Epithelial cell of proximal tubule (primary cell): Measurements from ENCODE around the gene EZH1. TPM values are rescaled to one million over a fixed set of nuclear protein-coding genes. Genes with fewer than 3 reads are reported as not detected.

Source experiments
- DNase-seq: peaks from one replicate; pipeline ENCODE4 v3.0.0-alpha.2; 2011; ENCODE audit warnings: low read depth
- H3K4me3 ChIP-seq: 2 replicates; pipeline ENCODE4 v1.5.1; 2011; ENCODE audit warnings: low read depth, mild to moderate bottlenecking, low read length
- CTCF ChIP-seq: conservative IDR thresholded peaks from 2 replicates; pipeline ENCODE4 v1.5.1; 2012; ENCODE audit warnings: low read depth, mild to moderate bottlenecking, low read length
- total RNA-seq: library from RNA; depleted of rRNA; stranded (reverse); fragments of >200 nt; gene quantifications from 2 replicates; pipeline ENCODE4 v1.2.3, GENCODE V29; 2015

The EZH1 gene
- 6.9 and 14.4 TPM in 2 replicates for total RNA-seq

DNA sequence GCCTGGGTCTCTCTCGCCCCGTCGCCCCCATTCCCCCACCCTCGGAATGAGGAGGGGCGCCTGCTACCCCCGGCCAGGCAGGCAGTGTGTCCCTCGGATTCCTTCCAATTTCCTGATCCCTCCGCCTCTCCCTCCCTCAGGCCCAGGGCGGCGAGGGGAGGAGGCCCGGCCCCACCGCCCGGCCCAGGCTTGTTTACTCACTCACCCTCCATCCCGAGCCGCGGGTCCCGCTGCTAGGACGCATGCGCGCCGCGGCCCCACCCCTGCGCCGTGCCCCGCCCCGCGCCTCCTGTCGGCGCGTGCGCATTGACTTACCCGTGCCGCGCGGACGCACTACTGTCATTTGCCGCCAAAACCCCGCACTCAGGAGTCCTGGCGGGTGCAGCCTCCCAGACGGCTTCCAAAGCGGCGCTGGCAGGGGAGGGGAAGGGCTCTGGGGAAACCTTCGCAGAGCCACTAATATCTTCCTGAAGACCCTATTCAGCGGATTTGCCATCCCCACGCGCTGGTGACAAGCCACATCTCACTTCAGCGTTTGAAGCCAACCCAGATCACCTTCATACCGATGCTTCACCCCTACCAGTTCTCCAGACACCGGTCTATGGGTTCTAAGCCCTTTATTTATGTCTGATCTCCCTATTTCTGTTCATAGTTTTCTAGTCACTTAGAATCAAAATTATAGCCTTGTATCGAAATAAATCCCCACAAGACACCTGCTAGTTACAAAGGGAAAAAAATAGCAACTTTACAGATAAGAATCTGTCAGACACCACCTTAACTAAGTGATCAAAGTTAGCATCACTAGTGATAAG, at the start of gene EZH1:
Gene EZH1, minus strand, starts transcription at position 235 of the 812 bp plus-strand sequence. CDS start 16,099 bp downstream, outside the sequence.
- TF ChIP-seq CTCF, result no peak
- peak within 1 kb of the TSS; percentile 71 for H3K4me3 ChIP-seq
- no peak for DNase-seq

DNA sequence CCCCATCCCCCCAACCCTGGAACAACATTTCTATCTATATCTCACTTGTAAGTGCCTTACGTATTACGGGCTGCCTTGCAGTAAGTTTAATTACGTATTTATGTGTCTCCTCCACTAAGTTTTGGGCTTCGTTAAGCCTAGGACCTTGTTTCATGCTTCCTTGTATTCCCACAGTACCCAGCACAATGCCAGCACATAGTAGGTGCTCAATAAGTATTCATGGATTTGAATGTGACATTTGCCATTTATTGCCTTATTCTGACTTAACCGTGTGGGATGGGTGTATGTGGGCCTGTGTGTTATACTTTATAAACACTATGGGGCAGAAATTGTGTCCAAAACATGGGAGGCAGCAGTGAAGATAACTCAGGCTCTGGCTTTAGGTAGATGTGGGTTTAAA, 47.7 kb upstream of the EZH1 start:
- H3K4me3 ChIP-seq, result no peak overlapping the region
- TF ChIP-seq CTCF, result no peak
- no peak for DNase-seq

DNA sequence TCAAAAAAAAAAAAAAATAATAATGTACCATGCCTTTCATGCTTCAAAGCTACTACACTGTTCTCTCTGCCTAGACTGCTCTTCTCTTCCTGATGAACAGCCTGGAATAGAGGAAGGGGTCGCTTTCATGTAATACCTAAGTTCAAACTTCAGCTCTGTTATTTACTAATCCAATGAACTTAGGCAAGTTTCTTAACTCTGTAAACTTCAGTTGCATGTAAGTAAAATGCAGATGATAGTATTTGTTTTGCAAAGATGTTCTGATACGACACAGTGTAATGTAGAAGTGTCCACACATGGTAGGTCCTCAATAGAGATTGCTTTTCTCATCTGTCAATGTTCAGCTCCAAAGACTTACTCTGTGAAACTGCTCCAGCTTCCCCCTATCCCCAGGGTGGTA, 47.1 kb upstream of the EZH1 start:
- DNase-seq, result no peak
- no peak for TF ChIP-seq CTCF
- no peak overlapping the region for H3K4me3 ChIP-seq

- no peak for TF ChIP-seq CTCF
- H3K4me3 ChIP-seq, result no peak overlapping the region
- DNase-seq, result no peak
These were observed 42.4 kb upstream of the EZH1 start for GRCh38 chr17:42787266-42787665.

DNA sequence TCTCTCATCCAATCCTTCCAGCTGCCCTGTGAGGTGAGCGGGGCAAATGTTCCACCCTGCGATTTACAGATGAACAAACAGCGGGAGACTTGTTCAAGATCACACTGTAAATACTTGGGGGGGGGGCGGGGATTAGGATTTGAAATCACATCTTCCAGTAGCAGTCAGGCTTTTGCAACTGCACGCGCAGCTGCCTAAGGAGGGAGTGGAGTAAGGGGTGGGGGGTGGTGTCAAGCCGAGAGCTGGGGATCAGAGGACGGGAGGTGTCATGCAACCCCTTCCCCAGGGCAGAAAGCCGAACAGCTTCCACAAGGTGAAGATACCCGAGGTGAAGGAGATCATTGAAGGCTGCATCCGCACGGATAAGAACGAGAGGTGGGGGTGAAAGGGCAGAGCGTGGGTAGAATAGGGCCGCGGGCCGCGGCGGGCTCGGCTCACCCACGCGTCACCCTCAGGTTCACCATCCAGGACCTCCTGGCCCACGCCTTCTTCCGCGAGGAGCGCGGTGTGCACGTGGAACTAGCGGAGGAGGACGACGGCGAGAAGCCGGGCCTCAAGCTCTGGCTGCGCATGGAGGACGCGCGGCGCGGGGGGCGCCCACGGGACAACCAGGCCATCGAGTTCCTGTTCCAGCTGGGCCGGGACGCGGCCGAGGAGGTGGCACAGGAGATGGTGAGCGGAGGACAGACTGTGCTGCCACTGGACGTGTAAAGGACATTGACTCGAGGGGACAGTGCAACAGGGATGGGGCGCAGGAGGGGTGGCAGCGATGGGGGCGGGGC, 40.2 kb upstream of the EZH1 start:
- no peak for DNase-seq
- H3K4me3 ChIP-seq, result no peak overlapping the region
- no peak for TF ChIP-seq CTCF

DNA sequence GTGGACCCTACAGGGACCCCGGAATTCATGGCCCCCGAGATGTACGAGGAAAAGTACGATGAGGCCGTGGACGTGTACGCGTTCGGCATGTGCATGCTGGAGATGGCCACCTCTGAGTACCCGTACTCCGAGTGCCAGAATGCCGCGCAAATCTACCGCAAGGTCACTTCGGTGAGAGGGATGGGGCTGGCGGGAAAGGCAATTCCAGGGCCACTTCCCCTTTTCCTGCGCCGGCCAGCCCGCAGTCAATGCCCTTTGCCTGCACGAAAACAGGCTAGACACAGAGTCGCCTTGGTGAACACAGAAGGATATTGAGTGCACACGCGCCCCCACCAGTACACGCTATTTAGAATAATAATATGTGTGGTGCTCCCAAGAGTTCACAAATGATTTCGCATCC, 39.6 kb upstream of the EZH1 start:
- no peak for TF ChIP-seq CTCF
- DNase-seq, result no peak
- no peak overlapping the region for H3K4me3 ChIP-seq
